Activated CD8-positive, alpha-beta memory T cell treated with anti-CD3 and anti-CD28 coated beads for 4 hours (primary cell): ENCODE data around the gene MT1F.

Experiments used
- DNase-seq, 2 donors: peaks; one replicate each; pipeline ENCODE4 v3.0.0-alpha.2; 2020; ENCODE audit warnings: low read depth in 2 of 2

MT1F gene

DNA sequence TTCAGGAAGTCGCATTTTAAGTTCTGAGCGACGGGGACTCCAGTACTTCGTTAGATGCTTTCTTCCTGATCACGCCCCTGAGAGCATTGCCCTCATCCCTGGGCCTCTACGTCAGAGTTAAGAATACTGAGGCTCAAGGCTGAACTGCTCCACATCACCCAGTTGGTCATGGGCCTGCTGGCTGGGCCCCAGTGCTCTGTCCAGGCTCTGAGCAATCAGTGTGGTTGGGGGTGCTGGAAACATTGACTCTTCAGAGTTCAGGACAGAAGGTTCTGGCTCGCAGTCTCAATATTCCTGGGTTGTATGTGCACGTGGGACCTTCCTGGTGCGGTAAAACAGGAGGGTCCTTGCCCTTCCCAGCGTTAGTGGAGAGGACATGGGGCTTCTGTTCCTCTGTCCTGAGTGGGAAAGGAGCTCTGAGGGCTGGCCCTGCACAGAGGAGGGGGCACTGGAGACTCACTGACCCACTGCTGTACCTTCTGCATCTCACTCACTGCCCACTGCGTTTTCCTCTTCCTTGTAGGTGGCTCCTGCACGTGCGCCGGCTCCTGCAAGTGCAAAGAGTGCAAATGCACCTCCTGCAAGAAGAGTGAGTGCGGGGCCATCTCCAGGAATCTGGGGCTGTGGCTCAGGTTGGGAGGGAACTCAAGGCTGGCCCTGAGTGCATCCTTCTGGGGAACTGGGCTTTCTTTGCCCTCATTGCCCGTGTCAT lies 31.7 kb upstream of the MT1F start:
- no peak for DNase-seq

DNA sequence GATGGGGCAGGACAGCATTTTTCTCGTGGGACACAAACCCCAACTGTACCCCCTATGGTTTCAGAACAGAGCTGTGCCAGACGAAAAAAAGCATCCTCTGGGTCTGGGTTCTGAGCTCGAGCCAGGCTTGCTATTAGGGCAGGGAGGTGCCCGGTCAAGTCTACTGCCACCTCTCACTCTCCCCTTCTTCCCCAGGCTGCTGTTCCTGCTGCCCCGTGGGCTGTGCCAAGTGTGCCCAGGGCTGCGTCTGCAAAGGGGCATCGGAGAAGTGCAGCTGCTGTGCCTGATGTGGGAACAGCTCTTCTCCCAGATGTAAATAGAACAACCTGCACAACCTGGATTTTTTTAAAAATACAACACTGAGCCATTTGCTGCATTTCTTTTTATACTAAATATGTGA lies 31.1 kb upstream of the MT1F start:
- no peak for DNase-seq

DNA sequence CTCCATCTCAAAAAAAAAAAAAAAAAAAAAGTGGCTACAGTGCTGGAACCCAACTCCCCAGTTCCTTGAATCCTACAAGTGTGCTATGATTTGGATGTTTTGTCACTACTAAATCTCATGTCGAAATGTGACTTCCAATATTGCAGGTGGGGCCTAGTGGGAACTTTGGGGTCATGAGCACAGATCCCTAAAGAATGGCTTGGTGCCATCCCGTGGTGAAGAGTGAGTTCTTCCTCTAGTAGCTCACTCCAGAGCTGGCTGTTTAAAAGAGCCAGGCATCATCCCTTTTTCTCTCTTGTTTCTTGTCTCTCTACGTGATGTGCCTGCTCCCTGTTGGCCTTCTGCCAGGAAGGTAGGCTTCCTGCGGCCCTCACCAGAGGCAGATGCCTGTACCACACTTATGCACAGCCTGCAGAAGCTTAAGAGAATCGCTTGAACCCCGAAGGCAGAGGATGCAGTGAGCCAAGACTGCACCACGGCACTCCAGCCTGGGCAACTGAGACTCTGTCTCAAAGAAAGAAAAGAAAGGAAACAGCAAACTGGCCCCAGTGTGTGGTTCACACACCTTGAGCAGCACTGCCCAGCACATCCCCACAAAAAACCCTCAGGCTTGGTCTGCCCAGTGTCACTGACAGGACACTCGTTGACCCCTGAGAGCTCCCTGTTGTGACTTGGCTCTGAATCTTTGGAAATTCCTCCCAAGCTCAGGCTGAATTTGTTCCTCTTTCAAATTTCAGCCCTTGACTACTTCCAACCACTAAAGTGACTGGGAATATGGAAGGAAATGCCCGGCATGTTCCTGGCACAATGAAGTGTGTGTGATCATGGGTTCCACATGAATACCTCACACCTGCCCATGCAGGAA lies 29.0 kb upstream of the MT1F start:
- no peak for DNase-seq

DNA sequence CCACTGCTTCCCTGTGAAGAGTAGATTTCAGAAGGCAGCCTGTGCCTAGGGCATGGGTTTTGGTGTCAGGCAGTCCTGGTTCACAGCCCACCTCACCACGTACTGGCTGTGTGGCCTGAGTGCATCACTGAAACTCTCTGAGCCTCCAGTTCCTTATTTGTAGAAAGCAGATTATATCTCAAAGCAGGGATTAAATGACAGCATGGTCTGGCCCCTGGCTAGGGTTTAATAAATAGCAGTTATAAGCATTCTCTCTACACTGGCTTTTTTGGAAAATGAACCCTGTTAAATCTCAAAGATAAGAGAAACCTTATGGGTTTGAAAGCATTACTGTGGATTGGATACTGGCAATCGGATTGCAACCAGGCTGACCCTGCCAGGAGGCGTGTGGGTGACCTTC lies 28.2 kb upstream of the MT1F start:
- DNase-seq = no peak

DNA sequence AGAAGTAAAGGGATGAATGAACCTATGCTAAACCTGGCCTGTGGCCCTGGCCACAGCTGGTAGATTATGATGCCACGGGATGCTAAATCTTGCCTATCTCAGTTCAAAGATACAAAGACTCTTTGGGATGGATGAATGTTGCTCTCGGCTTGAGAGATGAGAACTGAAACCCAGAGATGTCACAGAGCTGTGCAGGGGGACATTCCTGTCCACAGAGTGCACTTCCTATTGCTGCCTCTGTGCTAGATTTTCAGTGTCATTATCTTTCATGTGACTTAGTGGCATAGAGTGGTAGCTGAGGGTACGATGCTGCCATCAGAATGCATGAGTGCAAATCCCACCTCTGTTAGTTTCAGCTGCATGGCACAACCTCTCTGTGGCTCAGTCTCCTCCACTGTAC lies 27.6 kb upstream of the MT1F start:
- no peak for DNase-seq

DNA sequence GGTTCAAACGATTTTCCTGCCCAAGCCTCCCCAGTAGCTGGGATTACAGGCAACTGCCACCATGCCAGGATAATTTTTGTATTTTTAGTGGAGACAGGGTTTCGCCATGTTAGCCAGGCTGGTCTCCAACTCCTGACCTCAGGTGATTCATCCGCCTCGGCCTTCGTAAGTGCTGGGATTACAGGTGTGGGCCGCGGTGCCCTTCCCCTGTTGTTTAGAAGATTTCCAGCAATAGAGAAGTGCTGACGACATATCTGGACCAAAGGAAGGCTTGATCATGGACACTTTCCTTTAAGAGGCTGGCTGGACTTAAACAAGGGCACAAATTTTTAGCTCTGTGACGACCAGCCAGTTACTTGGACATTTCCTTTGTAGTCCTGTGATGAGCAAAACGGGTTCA lies 26.6 kb upstream of the MT1F start:
- DNase-seq = no peak

DNA sequence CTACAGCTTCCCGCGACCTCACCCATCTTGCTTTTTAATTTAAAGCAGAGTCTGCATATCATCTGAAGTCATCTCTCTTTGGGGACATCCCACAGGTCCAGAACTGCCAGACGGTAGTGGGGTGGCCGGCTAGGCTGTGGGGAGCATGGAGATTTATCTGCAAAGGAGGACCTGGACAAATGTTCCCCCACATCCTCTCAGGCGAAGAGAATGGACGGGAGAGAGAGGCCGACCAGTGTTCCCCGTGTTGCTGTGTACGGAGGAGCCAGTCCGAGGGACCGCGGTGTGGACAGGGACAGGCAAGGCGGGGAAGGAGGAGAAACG lies 26.0 kb upstream of the MT1F start:
- DNase-seq = no peak

DNA sequence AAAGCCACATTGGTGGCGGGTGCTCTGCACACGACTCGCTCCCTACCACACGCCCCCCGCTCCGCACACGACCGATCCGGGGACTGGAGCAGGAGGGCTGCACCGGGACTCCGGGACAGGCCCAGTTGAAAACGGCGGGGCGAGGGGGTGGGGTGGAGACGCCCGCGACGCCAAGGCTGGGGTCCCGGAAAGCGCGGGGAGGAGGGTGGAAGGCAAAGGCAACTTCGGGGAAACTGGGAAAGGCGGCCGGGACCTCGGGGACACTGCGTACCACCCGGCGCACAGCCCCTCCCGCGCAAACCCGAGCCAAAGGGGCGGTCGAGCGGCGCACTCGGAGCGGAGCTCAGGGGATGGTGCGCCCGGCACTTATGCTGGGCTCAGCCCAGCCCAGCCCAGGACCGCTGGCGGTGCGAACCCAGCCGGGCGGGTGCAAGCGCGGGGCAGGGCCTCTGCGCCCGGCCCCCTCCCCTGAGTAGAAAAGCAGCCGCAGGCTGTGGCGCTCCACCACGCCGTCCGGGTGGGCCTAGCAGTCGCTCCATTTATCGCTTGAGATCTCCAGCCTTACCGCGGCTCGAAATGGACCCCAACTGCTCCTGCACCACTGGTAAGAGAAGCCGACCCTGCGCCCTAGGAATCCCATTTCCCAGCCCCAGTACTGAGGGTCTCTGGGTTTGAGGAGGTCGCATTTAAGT lies 25.5 kb upstream of the MT1F start, which contains the start of gene MT1M:
MT1M (plus strand) TSS at position 504 of the 692 bp plus-strand sequence; CDS start at position 577, 73 bp downstream.
- no peak for DNase-seq

DNA sequence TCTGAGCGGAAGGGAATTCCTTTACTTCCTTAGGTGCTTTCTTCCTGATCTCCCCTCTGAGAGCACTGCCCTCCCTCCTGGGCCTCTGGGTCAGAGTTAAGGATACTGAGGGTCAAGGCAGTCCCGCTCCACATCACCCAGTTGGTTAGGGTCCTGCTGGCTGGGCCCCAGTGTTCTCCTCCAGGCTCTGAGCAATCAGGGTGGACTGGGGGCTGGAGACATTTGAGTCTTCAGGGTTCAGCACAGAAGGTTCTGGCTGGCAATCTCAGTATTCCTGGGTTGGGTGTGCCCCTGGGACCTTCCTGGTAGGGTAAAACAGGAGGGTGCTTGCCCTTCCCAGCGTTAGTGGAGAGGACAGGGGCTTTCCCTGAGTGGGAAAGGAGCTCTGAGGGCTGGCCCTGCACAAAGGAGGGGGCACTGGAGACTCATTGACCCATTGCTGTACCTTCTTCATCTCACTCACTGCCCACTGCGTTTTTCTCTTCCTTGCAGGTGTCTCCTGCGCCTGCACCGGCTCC lies 24.9 kb upstream of the MT1F start:
- no peak for DNase-seq

DNA sequence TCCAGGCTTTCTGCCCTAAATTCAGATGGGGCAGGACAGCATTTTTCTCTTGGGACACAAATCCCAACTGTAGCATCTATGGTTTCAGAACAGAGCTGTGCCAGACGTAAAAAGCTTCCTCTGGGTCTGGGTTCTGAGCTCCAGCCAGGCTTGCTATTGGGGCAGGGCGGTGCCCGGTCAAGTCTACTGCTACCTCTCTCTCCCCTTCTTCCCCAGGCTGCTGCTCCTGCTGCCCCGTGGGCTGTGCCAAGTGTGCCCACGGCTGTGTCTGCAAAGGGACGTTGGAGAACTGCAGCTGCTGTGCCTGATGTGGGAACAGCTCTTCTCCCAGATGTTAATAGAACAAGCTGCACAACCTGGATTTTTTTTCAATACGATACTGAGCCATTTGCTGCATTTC lies 24.2 kb upstream of the MT1F start:
- DNase-seq = no peak

DNA sequence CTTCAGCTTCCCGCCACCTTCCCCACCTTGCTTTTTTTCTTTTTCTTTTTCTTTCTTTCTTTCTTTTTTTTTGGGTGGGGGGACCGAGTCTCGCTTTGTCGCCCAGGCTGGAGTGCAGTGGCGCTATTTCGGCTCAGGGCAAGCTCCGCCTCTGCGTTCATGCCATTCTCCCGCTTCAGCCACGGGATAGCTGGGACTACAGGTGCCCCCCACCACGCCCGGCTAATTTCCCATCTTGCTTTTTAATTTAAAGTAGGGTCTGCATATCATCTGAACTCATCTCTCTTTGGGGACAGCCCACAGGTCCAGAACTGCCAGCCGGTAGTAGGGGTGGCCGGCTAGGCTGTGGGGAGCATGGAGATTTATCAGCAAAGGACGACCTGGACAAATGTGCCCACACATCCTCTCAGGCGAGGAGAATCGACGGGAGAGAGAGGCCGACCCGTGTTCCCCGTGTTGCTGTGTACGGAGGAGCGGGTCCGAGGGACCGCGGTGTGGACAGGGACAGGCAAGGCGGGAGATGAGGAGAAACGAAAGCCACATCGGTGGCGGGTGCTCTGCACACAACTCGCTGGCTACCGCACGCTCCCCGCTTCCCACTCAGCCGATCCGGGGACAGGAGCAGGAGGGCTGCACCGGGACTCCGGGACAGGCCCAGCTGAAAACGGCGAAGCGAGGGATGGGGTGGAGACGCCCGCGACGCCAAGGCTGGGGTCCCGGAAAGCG lies 22.9 kb upstream of the MT1F start:
- DNase-seq = no peak

DNA sequence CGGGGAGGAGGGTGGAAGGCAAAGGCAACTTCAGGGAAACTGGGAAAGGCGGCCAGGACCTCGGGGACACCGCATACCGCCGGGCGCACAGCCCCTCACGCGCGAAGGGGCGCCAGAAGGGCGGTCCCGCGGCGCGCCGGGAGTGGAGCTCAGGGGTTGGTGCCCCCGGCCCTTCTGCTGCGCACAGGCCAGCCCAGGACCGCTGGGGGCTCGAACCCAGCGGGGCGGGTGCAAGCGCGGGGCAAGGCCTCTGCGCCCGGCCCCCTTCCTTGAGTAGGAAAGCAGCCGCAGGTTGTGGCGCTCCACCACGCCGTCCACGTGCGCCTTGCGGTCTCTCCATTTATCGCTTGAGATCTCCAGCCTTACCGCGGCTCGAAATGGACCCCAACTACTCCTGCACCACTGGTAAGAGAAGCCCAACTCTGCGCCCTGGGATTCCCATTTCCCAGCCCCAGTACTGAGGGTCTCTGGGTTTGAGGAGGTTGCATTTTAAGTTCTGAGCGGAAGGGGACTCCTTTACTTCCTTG lies 22.3 kb upstream of the MT1F start:
- DNase-seq = no peak

DNA sequence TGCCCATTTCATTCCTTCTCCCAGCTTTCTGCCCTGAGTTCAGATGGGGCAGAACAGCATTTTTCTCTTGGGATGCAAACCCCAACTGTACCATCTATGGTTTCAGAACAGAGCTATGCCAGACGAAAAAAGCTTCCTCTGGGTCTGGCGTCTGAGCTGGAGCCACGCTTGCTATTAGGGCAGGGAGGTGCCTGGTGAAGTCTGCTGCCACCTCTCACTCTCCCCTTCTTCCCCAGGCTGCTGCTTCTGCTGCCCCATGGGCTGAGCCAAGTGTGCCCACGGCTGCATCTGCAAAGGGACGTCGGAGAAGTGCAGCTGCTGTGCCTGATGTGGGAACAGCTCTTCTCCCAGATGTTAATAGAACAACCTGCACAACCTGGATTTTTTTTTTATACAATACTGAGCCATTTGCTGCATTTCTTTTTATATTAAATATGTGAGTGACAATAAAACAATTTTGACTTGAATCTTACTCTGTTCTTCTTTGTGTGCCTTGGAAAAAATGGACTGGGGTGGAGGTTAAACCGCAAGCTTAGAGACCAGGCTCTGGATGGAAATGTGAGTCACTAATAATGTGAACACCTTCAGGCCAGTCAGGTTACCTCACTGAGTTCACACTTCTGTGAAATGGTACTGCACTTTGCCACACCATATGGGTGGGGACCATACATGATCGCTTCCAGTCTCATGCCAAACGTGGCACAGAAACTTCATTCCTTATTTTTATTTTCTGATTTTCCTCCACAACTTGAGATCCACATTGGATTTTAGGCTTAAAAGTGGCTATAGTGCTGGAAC lies 20.9 kb upstream of the MT1F start:
- DNase-seq = no peak

DNA sequence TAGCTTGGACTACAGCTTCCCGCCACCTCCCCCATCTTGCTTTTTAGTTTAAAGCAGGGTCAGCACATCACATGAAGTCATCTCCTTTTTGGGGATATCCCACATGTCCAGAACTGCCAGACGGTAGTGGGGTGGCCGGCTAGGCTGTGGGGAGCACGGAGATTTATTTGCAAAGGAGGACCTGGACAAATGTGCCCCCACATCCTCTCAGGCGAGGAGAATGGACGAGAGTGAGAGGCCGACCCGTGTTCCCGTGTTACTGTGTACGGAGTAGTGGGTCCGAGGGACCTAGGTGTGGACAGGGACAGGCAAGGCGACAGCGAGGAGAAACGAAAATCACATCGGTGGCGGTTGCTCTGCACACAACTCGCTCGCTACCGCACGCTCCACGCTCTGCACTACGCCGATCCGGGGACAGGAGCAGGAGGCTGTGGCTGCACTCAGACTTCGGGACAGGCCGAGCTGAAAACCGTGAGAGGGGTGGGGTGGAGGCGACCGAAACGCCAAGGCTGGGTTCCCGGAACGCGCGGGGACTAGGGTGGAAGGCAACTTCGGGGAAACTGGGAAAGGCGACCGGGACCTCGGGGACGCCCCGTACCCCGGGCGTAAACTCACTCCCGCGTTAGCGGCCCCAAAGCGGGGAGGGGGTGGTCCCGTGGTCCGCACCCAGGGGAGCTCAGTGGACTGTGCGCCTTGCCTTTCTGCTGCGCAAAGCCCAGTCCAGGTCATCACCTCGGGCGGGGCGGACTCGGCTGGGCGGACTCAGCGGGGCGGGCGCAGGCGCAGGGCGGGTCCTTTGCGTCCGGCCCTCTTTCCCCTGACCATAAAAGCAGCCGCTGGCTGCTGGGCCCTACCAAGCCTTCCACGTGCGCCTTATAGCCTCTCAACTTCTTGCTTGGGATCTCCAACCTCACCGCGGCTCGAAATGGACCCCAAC lies 19.7 kb upstream of the MT1F start, which contains the start of gene MT1A:
MT1A (plus strand) TSS at position 853 of the 937 bp plus-strand sequence; CDS start at position 926, 73 bp downstream.
- DNase-seq = no peak

DNA sequence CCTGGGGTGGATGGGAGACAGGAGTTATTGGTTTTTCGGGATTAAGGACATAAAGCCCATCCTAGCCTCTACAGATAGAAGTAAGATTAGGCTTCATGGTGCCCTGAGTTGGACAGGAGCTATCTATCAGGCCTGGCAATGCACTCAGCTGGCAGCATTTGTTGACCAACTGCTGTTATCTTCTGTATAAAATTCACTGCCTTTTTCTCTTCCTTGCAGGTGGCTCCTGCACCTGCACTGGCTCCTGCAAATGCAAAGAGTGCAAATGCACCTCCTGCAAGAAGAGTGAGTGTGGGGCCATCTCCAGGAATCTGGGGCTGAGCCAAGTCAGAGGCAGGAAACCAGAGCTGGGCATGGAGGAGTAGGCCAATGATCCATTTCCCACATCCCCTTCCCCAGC lies 18.7 kb upstream of the MT1F start:
- no peak for DNase-seq

DNA sequence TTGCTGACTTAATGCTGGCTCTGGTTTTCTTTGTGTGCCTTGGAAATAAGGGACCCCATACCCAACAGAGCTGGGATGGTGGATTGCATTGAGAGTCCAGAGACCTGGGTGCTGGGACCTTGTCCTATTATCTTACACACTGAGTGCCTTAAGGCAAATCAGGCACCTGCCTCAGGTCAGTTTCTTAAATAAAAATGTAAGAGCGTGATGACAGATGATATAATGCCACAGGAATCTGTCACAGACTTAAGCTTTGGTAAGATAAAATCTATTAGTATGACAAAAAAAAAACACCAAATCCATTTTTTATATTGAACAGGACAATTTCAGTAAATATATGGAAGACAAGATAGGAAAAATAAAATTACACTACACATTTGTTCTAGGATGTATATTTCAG lies 17.7 kb upstream of the MT1F start:
- no peak for DNase-seq

DNA sequence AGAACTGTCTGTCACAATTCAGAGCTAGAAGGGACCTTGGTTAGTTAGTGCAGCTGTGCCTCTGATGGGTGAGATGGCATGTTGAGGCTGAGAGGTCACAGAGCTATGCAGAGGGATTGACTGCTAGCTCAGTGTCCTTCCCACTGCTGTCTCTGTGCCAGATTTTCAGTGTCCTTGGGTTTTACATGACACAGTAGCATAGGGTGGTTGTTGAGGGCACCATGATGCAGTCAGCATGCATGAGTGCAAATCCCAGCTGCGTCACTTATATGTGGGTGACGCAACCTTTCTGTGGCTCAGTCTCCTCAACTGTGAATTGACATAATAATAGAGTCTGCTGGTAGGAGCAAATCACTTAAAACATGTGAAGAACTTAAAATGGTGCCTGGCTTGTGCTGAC lies 16.6 kb upstream of the MT1F start:
- DNase-seq = no peak

DNA sequence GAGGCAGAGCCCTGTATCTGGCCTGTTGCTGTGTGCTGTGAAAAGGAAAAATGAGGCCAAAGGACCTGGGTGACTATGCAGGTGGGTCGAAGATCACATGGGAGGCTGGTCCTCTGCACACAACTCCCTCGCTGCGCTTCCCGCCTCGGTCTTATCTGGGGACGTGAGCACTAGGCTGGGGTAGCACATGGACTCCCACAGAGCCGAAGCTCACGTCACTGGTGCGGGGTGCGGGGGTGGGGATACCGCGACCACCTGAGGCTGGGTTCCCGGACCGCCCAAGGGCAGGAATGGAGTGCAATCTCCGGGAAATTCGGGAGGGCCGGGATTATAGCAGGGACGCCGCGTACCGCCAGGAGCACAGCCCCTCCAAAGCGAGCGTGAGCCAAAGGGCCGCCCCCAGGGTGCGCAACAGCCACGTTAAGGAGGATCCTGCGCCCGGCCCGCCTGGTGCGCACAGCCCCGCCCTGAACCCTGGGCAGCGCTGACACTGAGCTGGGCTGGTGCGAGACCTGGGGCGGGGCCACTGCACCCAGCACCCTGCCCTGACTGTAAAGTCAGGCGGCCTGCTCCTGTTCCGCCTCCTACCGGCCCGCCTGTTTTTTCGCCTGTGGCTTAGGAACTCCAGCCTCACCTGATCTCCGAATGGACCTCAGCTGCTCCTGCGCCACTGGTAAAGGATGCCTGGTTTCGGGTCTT lies 14.5 kb upstream of the MT1F start:
- DNase-seq = peak; percentile 43

DNA sequence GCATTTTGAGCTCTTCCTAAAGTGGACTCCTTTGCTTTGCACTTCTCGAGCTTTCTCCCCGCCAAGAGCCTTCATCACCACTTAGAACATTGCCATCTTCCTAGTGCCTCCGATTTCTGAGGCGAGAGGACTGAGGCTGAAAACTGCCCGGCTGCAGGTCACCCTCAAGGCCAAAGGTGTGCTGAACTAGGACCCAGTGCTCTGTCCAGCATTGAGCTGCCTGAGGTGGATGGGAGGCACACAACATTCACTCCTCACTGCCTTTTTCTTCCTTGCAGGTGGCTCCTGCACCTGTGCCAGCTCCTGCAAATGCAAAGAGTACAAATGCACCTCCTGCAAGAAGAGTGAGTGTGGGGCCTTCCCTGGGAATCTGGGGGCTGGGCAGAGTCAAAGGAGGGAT lies 13.9 kb upstream of the MT1F start:
- DNase-seq = no peak
